ENCODE data around the gene COL4A1.

DNA sequence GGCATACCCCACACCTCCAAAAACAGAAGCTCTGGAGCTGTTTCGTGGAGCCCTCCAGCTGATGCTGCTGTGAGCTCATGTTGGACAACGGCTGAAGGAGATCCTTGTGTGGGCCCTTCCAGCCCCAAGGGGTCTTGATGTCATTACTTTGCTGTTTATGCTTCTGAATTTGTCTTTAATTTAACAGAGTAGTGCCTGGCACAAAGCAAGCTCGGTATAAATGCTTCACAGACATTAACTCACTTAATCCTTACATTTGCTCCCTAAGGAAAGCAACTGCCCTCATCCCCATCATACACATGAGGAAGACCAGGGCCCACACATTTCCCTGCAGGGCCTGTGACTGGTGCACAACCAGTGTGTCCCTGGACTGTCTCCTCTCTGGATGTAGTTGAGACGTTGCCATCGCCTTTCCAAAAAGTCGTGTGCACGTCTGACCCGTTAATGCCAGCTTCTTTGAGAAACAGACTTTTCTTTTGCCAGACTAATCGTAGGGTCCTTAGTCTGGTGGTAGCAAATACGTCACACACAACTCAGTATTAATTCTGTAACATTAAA lies 7.6 kb downstream of the COL4A1 start:
- TF ChIP-seq, protein P1, sequence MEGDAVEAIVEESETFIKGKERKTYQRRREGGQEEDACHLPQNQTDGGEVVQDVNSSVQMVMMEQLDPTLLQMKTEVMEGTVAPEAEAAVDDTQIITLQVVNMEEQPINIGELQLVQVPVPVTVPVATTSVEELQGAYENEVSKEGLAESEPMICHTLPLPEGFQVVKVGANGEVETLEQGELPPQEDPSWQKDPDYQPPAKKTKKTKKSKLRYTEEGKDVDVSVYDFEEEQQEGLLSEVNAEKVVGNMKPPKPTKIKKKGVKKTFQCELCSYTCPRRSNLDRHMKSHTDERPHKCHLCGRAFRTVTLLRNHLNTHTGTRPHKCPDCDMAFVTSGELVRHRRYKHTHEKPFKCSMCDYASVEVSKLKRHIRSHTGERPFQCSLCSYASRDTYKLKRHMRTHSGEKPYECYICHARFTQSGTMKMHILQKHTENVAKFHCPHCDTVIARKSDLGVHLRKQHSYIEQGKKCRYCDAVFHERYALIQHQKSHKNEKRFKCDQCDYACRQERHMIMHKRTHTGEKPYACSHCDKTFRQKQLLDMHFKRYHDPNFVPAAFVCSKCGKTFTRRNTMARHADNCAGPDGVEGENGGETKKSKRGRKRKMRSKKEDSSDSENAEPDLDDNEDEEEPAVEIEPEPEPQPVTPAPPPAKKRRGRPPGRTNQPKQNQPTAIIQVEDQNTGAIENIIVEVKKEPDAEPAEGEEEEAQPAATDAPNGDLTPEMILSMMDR (conservative IDR thresholded peaks at IDR 0.05; ENCODE audit: low read length), result no peak
- no peak for TF ChIP-seq EZH2phosphoT487 (IDR thresholded peaks at IDR 0.05; ENCODE audit: borderline replicate concordance)

All from Loucy (cell line).